ENCODE measurements around the gene CFAP77. TPM values are rescaled to one million over a fixed set of nuclear protein-coding genes. Genes with fewer than 3 reads are reported as not detected.
"Not testable (repeated sequence)": the region's sequence is repeated elsewhere in the genome, so short reads cannot be mapped to it uniquely, and the experiment has no call there.

CFAP77 gene
- polyA plus RNA-seq (2012; ENCODE audit: missing spikeins) = not detected

DNA sequence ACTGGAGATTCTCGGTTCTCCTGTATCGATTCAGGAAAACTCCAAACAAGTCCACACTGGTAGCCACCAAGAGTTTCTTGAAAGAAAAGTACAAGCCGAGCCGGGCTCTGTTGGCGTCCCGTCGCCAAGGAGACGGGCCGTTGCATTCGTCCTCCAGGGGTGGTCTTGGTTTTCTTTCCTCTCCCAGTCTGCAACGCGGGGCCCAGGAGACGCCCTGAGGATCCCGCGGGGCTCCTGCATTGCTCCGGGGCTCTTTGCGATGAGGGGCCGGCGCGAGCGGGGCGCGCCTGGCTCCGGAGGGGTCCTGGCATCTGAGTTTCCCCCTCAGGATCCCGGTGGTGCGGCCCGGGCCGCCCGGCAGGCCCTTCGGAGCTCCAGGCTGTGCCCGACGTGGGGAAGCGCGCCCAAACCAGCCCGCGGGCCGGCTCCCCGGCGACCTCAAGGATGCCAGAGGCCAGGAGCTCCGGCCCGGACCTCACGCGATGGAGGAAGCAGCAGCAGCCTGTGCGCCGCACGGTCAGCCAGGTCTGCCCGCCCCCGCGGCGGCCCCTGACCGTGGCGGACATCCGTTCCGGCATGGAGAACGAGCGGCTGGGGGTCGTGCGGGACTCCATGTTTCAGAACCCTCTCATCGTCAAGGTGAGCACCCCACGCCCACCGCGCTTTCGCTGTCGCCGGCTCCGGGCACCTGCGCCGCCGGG, at the start of gene CFAP77:
Gene CFAP77 (plus strand): TSS at position 384 of the 701 bp plus-strand sequence. CDS start 61 bp downstream, at position 445.
- peak; percentile 54 for DNase-seq (ENCODE audit: insufficient read length)
- TF ChIP-seq POLR2AphosphoS5 (IDR thresholded peaks at IDR 0.05; ENCODE audit: low read depth, low read length) (no peak), TAF1 (IDR thresholded peaks at IDR 0.05; ENCODE audit: borderline replicate concordance, low read depth, low read length) (no peak), POLR2A (IDR thresholded peaks at IDR 0.05; ENCODE audit: low read depth, low read length) (no peak)
- no peak for FAIRE-seq

DNA sequence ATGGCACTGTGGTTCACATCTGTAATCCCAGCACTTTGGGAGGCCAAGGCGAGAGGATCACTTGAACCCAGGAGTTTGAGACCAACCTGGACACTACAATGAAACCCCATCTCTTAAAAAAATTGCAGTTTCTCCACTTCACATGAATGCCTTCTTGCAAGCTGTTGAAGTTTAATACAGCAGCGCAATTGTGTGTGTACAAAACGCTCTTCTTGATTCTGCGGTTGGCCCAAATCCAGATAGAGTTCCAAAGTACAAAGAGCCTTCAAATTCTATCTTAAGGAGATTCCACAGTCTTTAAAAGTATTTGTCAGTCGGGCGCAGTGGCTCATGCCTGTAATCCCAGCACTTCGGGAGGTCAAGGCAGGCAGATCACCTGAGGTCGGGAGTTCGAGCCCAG, 45.9 kb upstream of the CFAP77 start:
- FAIRE-seq (no peak), DNase-seq (ENCODE audit: insufficient read length) (no peak)
- TF ChIP-seq POLR2AphosphoS5 (IDR thresholded peaks at IDR 0.05; ENCODE audit: low read depth, low read length) (no peak), POLR2A (IDR thresholded peaks at IDR 0.05; ENCODE audit: low read depth, low read length) (no peak)

DNA sequence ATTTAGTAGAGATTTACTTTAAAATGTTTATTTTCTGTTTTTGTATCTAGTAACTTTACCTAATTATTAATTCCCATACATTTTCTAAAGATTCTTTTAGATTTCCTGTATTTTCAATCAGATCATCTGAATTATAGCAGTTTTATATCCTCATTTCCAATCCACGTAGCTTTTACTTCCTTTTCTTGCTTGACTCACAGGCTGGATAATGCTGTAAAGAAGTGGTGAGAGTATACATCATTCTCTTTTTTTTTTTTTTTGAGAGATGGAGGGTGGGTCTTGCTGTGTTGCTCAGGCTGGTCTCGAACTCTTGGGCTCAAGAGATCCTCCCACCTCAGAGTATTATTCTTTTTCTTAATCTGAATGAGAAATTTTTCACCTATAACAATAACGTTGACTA, 44.0 kb upstream of the CFAP77 start:
- DNase-seq (ENCODE audit: insufficient read length) = no peak
- no peak for TF ChIP-seq TAF1 (IDR thresholded peaks at IDR 0.05; ENCODE audit: borderline replicate concordance, low read depth, low read length)
- no peak for TF ChIP-seq POLR2A (IDR thresholded peaks at IDR 0.05; ENCODE audit: low read depth, low read length)
- no peak for TF ChIP-seq POLR2AphosphoS5 (IDR thresholded peaks at IDR 0.05; ENCODE audit: low read depth, low read length)
- FAIRE-seq = no peak

DNA sequence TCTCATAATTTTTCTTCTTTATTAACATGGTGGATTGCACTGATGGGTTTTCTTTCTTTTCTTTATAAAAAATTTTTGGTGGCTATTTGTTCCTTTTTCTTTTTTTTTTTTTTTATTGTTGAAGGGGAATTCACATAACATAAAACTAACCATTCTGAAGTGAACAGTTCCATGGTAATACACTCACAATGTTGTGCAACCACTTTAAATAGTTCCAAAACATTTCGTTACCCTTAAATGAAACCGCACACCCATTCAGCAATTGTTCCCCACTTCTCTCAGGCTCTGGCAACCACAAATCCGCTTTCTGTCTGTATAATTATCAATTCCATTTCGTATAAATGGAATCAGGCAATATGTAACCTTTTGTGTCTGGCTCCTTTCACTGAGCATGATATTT, 43.5 kb upstream of the CFAP77 start:
- TF ChIP-seq POLR2A (IDR thresholded peaks at IDR 0.05; ENCODE audit: low read depth, low read length) (no peak), POLR2AphosphoS5 (IDR thresholded peaks at IDR 0.05; ENCODE audit: low read depth, low read length) (no peak), TAF1 (IDR thresholded peaks at IDR 0.05; ENCODE audit: borderline replicate concordance, low read depth, low read length) (no peak)
- DNase-seq (ENCODE audit: insufficient read length) (no peak), FAIRE-seq (no peak)

DNA sequence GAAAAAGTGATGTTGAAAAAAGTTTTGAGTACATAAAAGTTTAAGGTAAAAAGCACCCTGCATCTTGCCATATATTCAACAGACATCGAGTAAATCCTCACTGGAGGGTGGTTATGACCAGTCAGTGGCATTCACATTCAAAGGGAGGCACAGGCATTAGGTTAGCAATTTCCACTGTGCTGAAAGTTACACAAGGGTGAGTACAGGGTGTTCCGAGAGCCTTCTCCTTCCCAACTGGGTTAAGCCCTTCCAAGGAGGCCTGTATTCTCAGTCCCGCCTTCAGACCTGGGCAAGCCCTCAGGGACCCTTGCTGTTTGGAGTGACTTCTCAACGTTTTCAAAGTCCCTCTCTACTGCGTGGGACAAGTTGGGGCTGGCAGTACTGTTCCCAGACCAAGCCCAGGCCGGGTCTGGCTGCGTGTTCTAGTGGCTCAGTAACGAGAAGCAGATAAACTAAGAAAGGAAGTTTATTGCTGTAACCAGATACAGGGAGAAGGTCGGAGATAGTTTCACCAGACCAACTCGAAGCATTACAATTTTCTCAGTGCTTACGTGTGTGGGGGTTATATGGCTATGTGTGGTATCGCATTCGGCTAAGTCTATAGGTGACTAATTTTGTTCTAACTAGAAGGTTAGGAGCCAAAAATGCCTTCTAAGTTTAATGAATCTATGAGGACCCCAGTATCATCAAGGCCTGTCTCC, 42.2 kb upstream of the CFAP77 start:
- TF ChIP-seq TAF1 (IDR thresholded peaks at IDR 0.05; ENCODE audit: borderline replicate concordance, low read depth, low read length) (no peak), POLR2AphosphoS5 (IDR thresholded peaks at IDR 0.05; ENCODE audit: low read depth, low read length) (no peak), POLR2A (IDR thresholded peaks at IDR 0.05; ENCODE audit: low read depth, low read length) (no peak)
- FAIRE-seq (no peak), DNase-seq (ENCODE audit: insufficient read length) (no peak)

DNA sequence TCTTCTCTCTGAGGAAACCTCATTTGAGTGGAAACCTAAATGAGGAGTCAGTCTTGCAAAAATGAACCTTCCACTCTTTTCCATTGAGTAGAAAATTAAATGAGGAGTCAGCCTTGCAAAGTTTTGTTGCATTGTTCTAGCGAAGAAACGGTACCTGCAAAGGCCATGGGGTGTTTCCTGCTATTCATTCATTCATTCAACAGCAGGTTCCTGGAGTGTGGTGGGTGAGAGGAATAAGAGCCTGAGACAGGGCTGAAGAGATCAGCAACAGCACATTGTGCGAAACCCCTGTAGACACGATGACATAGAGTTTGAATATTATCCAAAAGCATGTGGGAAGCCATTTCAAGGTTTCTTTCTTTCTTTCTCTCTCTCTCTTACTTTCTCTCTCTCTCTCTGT, 40.6 kb upstream of the CFAP77 start:
- TF ChIP-seq POLR2AphosphoS5 (IDR thresholded peaks at IDR 0.05; ENCODE audit: low read depth, low read length) (no peak), TAF1 (IDR thresholded peaks at IDR 0.05; ENCODE audit: borderline replicate concordance, low read depth, low read length) (no peak), POLR2A (IDR thresholded peaks at IDR 0.05; ENCODE audit: low read depth, low read length) (no peak)
- FAIRE-seq (no peak), DNase-seq (ENCODE audit: insufficient read length) (no peak)

DNA sequence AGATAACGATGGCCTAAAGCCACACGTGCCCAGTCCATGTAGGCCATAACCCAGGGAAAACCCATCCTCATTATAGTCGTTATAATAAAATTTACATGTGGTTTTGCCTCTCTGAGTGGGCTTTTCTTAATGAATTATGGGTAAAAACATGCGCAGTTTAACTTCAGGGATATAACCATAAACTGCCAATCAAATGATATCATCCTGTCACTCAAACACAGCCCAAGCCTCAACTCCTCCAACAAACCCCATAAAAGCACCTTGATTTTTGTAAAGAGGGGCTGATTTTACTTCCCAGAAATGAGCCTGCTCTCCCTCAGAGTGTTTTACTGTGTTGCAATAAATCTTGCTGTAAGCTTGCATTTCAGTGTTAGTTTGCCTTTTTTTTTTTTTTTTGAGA, 39.4 kb upstream of the CFAP77 start:
- no peak for DNase-seq (ENCODE audit: insufficient read length)
- FAIRE-seq = no peak
- TF ChIP-seq TAF1 (IDR thresholded peaks at IDR 0.05; ENCODE audit: borderline replicate concordance, low read depth, low read length) (no peak), POLR2AphosphoS5 (IDR thresholded peaks at IDR 0.05; ENCODE audit: low read depth, low read length) (no peak), POLR2A (IDR thresholded peaks at IDR 0.05; ENCODE audit: low read depth, low read length) (no peak)

DNA sequence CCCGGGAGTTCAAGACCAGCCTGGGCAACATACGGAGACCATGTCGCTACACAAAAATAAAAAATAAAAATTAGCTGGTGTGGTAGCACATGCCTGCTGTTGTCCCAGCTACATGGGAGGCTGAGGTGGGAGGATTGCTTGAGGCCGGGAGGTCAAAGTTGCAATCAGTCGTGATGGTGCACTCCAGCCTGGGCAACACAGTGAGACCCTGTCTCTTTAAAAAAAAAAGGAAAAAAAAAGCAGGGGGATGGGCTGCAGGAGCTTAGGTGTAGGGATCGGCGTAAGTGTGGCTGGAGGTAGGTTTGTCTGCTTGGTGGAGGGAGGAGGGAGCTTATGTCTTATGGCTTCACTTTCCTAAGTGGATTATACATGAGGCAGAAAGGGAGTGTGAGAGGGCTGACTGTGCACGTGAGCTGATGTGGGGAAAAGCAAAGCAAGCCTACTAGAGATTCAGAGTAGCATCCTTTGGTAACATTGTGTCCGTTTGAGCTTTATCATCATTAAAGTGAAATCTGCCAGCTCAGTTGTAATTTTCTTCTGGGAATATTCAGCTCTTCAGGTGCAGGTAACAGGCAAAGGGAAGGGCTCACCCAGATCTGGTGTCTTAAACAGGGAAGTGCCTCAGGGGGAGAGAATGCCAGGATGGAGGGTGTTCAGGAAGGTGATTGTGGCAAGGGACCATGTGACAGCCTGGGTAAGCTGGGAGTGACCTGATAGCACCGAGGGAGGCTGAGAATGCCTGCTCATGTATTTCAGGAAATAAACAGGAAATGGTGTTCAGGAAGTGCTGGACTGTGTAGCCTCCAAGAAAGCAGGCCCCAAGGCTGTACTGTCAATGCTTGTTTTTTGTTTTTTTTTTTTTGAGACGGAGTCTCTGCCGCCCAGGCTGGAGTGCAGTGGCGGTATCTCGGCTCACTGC, 37.6 kb upstream of the CFAP77 start:
- TF ChIP-seq POLR2A (IDR thresholded peaks at IDR 0.05; ENCODE audit: low read depth, low read length) (no peak), TAF1 (IDR thresholded peaks at IDR 0.05; ENCODE audit: borderline replicate concordance, low read depth, low read length) (no peak), POLR2AphosphoS5 (IDR thresholded peaks at IDR 0.05; ENCODE audit: low read depth, low read length) (no peak)
- DNase-seq (ENCODE audit: insufficient read length) (no peak), FAIRE-seq (no peak)

DNA sequence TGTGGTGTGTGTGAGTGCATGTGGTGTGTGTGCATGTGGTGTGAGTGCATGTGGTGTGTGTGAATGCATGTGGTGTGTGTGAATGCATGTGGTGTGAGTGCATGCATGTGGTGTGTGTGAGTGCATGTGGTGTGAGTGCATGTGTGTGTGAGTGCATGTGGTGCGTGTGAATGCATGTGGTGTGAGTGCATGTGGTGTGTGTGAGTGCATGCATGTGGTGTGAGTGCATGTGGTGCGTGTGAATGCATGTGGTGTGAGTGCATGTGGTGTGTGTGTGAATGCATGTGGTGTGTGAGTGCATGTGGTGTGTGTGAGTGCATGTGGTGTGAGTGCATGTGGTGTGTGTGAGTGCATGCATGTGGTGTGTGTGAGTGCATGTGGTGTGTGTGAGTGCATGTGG, 32.2 kb upstream of the CFAP77 start:
- not testable (repeated sequence) for FAIRE-seq; DNase-seq (ENCODE audit: insufficient read length)

DNA sequence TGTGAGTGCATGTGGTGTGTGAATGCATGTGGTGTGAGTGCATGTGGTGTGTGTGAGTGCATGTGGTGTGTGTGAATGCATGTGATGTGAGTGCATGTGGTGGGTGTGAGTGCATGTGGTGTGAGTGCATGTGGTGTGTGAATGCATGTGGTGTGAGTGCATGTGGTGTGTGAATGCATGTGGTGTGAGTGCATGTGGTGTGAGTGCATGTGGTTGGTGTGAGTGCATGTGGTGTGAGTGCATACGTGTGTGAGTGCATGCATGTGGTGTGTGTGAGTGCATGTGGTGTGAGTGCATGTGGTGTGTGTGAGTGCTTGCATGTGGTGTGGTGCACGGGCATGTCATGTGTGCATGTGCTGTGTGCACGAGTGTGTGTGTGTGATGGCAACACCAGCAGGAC, 31.6 kb upstream of the CFAP77 start:
- FAIRE-seq; DNase-seq (ENCODE audit: insufficient read length): not testable (repeated sequence)

DNA sequence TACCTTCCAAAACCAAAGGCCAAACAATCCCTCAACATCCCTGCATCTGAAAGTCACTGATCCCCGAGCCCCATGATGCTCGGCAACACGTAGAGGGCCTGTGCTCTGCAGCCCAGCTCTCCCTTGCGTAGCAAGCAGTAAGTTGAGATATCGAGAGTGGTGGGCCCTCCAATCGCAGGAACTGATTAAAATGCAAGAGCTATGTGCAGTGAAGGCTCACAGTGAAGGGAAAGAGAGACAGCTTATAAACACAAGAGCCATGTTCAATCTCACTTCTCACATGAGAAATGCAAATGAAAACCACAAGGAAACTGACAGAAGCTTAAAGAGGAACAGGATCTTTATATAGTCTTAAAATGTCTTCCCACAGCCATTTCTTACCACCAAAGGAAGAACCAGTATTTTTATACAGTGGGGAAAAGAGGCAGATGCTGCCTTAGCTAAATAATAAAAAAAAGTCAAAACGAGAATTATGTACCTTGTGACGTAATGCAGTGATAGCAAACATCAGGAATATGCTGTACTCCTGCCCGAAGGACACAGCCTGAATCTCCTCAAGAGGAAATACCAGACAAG, 28.0 kb upstream of the CFAP77 start:
- DNase-seq (ENCODE audit: insufficient read length) (no peak), FAIRE-seq (peak; percentile 83)
- peak; percentile 63 for TF ChIP-seq POLR2A (IDR thresholded peaks at IDR 0.05; ENCODE audit: low read depth, low read length)
- 0 out of 2 replicates have a peak, but pooled peaks have one; percentile 23 for TF ChIP-seq POLR2AphosphoS5 (IDR thresholded peaks at IDR 0.05; ENCODE audit: low read depth, low read length)
- TF ChIP-seq TAF1 (IDR thresholded peaks at IDR 0.05; ENCODE audit: borderline replicate concordance, low read depth, low read length) = no peak

Measured in GM12892 (cell line).